Activated naive CD4-positive, alpha-beta T cell (primary cell): ENCODE measurements around the gene RAB18.
"Not testable (repeated sequence)": the region's sequence is repeated elsewhere in the genome, so short reads cannot be mapped to it uniquely, and the experiment has no call there.

Experiments
- DNase-seq, 4 experiments: peaks; one replicate each; lab custom pipeline; 2025; lab: John Stamatoyannopoulos, UW

The RAB18 gene

DNA sequence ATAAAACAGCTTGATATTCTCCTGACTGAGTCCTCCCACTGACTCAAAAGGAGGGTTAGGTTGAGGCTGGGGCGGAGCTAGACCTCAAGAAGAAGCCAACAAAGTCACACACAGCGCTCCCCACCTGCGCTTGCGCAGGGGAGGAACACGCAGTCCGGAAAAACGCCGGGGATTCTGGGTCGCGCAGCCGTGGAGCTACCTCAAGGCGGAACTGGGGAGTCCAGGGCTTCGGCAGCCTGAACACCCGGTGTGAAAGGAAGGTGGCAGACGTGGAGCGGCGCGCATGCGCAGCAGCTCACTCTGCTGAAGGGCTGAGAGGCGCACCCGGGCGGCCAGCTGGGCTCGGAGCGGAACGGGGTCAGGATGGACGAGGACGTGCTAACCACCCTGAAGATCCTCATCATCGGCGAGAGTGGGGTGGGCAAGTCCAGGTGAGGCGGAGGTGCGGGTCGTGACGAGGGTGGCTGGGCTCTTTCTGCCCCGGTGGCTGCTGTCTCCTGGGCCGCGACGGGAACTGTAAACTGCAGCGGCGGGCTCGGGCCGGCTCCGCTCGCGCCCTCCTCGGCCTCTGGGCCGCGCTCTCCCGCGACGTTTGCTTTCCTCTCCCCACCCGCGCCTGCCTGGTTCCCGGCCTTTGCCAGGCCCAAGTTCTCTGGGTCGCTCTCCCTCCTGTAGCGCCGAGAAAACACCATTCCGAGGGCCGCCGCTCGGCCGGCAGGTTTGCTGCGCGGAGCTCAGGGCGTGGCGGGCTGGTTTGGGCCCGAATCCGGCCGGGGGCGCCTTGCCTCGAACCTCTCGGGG is at the start of gene RAB18:
Gene RAB18, plus strand, starts transcription at position 298 of the 801 bp plus-strand sequence. Its CDS starts 66 bp downstream, at position 364.
- DNase-seq: peak; percentile 94 to 97 (median 96)

DNA sequence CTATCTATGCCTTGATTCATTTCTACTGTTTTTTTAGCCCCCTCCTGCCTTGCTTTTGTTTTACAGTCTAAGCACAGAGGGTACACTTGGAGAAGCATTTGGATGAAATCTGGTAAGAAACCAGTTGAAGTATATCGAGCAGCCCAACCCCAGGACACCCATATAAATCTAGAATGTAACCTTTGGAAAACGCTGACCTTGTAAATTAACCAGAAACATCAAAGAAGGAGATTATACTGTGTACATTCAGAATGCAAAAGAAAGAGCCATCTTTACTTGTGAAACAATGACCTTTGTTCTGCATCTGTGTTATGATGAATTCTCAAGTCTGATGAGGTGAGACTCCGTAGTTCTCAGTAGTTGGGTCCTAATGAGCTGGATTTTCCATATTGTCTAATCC is 49.3 kb upstream of the RAB18 start:
- DNase-seq: no peak

DNA sequence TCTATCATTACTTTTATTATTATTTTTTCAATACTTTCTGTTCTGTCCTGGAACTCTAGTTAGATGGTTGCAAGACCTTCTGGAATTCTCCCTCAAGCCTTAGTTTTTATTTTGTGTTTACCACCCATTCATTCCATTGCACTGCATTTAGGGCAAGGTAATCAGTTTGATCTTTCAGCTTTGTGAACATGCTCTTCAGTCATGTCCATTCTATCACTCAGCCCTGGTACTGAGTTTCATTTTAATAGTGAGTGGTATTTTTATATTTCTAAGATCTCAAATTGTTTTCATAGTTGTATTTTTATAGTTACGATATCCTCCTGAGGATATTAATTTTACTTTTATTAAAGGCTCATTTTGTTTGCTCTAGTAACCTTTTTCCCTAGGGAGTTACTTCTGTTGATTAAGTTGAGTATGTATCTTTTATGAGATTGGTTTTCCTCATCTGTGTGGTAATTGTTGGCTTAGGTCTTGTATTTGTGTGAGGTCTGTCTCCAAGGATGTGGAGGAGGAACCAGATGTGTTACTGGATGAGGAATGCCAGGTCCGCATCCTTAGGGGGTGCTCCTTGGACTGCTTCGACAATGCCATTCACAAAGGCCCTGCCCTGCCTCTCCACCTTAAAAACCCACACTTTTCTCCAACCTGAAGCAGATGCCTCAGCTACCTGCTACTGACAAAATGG is 46.7 kb upstream of the RAB18 start:
- no peak for DNase-seq

DNA sequence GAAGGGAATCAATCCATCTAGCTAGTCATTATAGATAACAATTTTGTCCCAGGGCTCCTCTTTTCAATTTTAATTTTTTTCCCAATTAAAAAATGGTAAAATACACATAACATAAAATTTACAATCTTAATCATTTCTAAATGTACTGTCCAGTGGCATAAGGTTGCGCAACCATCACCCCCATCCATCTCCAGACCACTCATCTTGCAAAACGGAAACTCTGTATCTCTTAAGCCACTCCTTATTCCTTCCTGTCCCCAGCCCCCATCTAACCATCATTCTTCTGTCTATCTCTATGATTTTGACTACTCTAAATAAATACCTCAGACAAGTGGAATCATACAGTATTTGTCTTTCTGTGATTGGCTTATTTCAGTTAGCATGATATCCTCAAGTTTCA is 46.1 kb upstream of the RAB18 start:
- DNase-seq: no peak

DNA sequence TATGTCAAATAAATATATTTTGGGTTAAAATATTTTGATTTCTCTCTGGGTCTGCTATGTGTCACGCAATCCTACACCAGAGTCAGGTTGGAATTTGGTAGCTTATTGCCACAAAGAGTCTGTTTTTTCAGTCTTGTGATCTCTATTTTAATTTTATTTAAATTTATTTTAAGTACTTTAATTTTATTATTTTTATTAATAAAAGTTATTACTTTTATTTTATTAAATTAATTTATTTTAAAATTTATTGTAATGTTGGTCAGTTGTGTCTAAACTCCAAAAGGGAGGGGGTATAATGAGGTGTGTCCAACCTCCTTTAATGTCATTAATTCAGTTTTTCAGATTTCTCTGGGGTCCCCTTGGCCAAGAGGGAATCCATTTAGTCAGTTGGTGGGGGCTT is 42.8 kb upstream of the RAB18 start:
- no peak for DNase-seq

DNA sequence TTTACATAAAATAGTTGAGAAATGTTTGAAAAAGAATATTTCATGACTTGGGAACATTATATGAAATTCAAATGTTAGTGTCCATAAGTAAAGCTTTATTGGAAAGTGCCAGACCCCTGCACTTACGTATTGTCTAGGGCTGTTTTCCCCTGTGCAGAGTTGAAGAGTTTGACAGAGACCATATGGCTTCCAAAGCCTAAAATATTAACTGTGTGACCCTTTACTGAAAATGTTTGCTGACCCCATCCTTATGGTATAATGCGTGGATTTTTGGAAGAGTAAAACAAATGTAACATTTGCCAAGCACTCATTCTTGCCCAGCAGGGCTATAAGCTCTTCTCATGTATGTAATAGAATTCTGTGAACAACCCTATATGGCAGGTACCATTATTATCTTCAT is 40.1 kb upstream of the RAB18 start:
- no peak for DNase-seq

DNA sequence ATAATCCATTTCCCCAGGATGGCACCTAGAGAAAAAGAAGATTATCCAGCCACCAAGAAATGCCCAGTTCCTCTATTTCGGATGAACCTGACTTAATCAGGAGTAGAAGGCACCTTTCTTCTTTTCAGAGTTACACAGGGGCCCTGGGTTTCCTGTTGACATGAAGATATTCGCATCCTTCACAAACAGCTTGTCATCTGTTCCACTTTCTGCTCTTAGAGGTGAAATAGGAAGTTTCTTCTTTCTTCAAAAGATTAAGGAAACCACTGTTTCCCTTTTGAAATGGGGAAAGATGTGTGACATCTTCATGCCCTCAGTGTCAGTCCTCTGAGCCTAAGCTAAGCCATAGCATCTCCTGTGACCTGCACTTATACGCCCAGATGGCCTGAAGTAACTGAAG is 39.1 kb upstream of the RAB18 start:
- DNase-seq: no peak

DNA sequence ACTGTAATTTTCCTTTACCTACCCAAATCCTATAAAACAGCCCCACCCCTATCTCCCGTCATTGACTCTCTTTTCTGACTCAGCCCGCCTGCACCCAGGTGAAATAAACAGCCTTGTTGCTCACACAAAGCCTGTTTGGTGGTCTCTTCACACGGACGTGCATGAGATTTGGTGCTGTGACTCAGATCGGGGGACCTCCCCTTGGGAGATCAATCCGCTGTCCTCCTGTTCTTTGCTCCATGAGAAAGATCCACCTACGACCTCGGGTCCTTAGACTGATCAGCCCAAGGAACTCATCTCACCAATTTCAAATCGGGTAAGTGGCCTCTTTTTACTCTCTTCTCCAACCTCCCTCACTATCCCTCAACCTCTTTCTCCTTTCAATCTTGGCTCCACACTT is 38.5 kb upstream of the RAB18 start:
- not testable (repeated sequence) for DNase-seq

DNA sequence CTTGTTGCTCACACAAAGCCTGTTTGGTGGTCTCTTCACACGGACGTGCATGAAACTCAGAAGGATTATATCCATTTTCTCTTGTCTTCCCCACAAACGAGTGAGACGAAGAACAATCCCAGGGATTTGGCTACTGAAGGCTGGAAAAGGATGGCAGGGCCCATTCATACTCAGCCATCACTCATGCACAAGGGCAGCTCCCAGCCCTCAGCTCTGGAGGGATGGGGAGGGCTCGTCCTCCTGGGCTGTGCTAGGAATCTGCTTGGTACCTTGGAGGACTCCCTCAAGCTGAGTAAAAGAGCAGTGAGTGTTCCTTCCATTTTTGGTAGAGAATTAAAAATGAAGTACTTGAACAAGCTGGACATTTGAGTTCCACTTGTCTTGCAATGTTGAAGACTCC is 33.2 kb upstream of the RAB18 start:
- no peak for DNase-seq

DNA sequence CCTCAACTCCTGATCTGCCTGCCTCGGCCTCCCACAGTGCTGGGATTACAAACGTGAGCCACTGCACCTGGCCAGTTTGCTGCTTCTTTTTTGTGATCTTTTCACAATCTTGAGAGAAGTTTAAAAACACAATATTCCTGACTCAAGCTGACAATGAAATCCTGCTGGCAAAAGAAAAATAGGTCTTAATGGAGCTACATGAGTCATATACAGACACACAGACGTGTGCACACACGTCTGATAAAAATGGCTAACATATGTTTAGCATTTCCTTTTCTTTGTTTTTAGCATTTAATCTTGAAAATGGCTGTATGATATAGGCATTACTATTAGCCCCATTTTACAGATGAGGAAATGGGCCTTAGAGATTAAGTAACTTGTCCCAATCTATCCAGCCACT is 29.4 kb upstream of the RAB18 start:
- DNase-seq: no peak

DNA sequence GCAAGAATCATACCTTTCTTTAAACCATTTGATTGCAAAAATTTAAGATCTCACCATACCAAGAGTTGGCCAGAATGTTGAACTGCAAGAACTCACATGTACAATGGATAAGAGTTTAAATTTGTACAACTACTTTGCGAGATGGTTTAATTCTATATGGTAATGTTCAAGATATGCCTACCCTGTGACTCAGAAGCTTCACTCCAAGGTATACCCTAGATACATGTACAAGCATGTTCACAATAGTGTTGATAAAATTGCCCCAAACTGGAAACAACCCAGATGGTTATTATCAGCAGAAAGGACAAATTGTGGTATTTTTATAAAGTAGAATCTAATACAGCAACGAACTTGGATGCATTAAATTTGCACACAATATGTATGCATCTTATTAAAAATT is 25.1 kb upstream of the RAB18 start:
- no peak for DNase-seq

DNA sequence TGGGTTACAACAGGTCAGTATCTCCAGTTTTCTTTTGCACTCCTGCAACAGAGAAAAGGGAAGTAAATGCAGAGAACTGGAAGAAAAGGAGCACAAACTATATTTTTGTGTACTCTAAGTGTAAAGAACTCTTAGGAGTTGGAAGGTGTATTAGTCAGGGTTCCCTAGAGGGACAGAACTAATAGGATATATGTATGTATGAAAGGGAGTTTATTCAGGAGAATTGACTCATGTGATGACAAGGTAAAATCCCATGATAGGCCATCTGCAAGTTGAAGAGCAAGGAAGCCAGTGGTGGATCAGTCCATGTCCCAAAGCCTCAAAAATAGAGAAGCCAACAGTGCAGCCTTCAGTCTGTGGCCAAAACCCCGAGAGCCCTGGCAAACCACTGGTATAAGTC is 22.6 kb upstream of the RAB18 start:
- no peak for DNase-seq

DNA sequence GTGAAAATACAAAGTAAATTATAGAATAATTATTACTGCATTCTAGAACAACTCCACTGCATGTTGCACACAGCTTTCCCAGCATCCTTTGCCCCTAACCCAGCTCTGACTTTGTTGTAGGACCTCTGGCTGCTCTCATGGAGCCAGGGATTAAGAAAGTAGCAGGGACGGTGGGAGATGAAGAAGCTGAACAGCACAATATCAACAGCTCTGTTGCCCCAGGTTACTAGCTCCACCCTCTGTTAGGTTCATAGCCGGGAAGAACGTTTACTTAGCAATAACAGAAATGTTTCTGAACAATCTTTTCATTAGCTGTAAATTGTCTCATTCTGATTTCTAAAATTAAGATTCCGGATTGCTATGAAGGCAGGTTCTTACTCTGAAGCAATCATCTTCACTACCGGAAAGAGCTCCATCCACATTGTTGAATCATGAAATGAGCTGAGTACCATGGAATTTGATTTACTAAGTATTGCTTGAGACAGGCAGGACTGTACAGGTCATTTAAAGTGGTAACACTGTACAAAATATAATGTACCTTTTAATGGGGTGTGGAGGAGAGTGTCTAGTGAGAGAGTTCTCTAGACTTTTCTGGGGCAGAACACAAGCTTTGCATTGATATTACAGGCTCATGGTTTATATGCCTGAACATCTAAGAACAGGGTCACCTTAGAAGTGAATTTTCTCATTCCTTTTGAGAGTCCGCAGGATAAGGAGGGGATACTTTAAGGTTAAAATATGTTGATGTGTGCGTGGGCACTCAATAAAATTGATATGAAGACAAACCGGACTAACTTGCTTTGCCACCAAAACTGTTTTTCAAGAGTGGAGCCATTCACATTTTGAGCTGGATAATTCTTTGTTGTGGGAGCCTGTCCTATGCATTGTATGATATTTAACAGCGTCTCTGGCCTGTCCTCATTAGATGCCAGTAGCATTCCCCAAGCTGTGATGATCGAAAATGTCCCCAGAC is 20.8 kb upstream of the RAB18 start:
- DNase-seq: no peak

DNA sequence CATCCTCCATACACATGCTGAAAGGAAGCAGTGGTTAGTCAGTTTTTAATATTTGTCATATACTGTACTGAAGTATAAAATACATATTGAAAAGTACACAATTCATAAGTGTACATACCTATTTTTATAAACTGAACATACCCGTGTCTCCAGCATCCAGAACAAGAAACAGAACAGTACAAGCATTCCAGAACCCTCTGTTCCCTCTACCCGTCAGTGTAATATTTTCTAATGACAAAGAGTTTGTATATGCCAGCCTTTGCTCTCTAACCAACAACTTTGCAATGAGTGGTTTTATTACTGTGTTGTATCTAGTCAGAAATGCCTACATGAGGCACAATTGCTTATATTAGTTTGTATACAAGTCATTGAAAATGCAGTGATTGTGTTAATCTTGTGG is 18.7 kb upstream of the RAB18 start:
- no peak for DNase-seq

DNA sequence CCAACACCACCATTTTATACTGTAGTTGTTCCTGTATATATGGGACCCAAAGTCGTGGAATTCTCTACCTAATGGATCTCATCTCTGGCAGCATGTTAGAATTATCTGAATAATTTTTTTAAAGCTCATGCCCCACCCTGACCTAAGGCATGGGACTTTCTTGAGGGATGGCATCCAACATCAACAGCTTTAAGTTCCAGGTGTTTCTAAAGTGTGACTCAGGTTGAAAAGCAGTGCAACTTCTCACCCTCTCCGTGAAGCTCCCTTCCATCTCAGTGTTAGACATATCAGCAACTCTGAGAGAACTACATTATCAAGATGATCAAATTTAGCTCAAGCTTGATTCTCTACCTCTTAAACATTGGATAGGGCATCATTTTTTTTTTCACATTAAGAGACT is 18.1 kb upstream of the RAB18 start:
- no peak for DNase-seq

DNA sequence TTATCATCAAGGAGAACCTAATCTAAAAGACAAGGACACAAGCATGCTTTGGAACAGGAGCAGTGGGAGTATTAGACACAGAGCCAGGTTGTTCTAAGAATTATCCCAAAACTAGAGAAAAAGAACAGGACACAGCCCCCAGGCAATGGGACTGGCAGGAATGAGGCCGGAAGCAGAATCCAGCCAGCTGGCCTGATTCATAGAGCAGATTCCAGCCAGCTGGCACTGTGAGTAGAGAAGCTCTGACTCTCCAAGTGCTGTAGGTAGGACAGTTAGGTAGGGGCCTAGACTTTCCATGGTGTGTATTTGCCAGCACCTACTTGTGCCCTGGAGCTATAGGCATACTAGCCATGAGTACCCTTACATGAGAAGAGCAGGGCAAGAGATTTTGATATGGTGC is 13.3 kb upstream of the RAB18 start:
- DNase-seq: no peak

DNA sequence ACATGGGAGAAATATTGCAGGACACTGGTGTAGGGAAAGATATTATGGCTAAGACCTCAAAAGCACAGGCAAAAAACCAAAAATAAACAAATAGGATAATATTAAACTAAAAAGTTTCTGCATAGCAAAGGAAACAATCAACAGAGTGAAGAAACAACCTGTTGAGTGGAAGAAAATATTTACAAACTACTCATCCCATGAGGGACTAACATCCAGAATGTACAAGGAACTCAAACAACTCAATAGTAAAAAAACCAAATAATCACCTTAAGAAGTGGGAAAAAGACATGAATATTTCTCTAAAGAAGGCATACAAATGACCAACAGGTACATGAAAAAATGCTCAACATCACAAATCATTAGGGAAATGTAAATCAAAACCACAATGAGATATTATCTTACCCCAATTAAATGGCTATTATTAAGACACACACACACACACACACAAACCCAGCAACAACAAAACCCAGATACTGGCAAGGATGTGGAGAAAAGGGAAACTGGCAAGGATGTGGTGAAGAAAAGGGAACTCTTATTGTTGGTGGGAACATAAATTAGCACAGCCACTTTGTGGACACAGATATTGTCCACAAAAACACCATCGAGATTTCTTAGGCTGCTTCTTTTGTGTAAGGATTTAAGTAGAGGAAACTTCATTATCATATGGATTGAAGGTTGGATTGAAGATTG is 9.8 kb upstream of the RAB18 start:
- DNase-seq: no peak

DNA sequence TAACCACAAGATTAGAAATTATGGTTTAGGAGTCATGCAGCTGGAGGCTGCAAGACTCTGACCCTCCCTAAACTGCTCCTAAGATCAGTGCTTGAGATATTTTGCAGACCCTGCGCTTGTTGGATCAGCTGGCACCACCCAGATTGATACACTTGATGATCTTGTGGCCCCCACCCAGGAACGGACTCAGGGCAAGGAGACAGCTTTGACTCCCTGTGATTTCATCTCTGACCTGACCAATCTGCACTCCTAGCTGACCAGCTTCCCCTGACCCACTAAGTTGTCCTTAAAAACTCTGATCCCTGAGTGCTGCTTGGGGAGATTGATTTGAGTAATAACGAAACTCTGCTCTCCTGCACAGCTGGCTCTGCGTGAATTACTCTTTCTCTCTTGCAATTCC is 8.0 kb upstream of the RAB18 start:
- no peak for DNase-seq

DNA sequence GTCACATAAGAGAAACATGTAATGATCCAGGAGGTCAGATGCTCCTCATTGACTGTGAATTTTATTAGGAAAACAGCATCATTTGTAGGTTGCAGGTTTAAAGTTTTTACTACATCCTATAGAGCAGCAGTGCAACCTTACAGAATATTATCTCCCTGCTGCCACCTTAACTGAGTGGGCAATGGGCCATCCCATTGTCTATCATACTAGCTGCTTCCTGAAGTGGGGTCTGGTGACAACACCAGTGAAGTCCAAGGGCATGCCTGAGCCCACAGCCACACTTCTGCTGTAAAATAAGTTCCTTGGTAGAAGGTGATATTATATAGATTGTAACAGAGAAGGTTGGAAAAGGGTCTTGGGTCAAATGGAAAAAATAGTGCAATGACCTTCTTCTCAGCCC is 4.0 kb upstream of the RAB18 start:
- no peak for DNase-seq

DNA sequence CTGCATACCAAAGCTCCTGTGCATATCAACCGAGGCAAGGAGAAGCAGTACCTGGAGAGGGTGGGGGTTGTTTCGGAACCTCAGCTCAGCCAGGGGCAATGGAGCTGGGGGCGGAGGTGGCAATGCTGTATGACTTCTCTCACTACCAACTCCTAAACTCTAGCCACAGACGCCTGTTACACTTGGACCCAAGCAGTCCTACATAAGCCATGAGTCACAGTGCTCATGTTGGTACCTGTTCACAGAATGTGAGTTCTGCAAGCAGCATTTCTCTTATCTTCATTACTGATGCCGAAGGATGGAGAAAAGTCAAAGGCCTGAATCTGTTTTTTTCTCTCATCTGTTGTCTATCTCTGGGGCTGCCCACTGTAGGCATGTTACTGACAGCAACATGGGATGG is 3.2 kb upstream of the RAB18 start:
- DNase-seq: no peak

DNA sequence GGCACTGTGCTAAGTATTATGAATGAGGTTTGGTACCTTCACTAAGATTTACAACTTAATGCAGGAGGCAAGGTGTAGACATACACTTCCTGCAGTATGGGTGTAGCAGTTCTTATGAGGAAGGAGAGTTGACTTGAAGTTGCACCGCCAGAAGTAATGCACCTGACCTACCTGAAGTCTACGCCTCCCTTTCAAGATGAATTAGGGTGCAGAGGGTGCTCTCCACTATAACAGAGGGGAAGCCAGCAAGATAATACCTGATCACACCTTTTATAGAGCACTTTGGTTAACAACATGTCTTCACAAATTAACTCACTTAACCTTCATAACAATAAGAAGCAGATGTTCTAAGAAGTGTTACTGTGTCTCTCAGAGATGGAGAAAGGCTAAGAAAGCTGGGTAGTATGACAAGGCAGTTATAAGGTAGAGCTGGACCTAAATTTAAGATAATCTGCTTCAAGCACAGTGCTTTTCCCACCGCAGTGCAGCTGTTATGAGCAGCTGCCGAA is 552 bp upstream of the RAB18 start:
- DNase-seq: no peak
